ENCODE results near the gene LMO7.

The LMO7 gene

DNA sequence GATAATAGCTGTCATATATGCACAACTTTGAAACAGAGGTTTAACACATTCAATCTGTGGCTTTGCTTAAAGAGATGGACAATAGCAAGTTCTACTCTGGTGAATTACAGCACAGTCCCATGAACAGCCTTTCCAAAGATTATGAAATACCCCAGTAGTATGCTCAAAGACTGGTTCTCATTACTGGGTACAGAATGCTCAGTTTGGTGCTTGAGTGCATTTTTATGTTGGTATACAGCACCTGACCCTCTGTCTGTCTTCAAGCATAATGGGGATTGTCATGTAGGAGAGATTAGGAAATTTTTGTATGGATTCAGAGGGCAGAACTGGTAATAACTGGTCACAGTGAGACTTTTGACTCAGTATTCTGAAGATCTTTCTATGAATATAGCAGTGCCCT is 7.6 kb downstream of the LMO7 start:
- TF ChIP-seq, protein P1, sequence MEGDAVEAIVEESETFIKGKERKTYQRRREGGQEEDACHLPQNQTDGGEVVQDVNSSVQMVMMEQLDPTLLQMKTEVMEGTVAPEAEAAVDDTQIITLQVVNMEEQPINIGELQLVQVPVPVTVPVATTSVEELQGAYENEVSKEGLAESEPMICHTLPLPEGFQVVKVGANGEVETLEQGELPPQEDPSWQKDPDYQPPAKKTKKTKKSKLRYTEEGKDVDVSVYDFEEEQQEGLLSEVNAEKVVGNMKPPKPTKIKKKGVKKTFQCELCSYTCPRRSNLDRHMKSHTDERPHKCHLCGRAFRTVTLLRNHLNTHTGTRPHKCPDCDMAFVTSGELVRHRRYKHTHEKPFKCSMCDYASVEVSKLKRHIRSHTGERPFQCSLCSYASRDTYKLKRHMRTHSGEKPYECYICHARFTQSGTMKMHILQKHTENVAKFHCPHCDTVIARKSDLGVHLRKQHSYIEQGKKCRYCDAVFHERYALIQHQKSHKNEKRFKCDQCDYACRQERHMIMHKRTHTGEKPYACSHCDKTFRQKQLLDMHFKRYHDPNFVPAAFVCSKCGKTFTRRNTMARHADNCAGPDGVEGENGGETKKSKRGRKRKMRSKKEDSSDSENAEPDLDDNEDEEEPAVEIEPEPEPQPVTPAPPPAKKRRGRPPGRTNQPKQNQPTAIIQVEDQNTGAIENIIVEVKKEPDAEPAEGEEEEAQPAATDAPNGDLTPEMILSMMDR (conservative IDR thresholded peaks at IDR 0.05; ENCODE audit: low read depth, low read length): no peak
- no peak overlapping the region for H3K4me3 ChIP-seq (ENCODE audit: low read depth, low read length)
- no peak for DNase-seq (ENCODE audit: low read depth)

DNA sequence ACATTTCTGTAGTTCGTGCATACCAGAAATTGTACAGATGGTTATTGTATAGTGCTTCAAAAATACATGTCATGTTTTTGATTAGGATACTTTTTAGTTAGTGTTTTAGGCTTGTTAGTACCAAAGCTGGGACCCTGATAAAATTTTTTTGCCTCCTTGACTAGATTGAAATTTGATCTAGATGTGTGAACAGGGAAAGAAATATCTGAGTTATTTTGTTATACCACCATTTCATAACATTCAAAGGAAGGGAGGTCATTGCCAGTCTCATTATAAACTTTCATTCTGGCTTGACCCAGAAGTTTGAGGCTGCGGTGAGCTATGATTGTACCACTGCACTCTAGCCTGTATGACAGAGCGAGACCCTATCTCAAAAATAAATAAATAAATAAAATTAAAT is 9.0 kb downstream of the LMO7 start:
- peak; percentile 51 for DNase-seq (ENCODE audit: low read depth)
- H3K4me3 ChIP-seq (ENCODE audit: low read depth, low read length): no peak overlapping the region
- TF ChIP-seq, protein P1 (conservative IDR thresholded peaks at IDR 0.05; ENCODE audit: low read depth, low read length): no peak

DNA sequence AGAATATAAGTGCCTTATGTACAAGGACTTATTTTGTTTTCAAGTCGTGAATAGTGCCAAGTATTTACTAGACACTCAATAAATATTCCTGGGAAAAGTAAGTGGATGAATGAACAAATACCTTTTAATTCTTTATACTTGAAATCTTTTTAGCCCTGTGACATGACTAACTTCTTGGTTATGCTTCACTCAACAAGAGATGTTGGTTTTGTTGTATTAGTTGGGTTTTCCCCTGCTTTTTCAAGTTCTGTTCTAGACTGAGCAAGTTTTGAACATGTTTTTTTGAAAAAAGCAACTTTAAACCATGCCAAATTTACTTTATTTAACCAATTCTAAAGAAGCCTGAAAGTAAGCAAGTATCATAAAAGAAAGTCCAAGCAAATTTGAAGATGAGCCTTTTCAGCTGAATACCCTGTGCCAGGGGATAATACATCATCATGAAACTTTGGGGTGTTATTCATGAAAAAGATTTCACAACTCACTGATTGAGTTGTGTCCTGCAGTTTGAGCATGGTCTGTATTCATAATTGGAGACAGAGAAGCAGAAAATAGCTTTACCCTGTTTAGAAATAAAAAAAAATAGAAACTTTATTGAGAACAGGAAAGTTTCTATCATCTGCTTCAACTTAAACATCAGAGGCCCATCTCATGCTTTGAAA is 11.1 kb downstream of the LMO7 start:
- no peak for DNase-seq (ENCODE audit: low read depth)
- no peak overlapping the region for H3K4me3 ChIP-seq (ENCODE audit: low read depth, low read length)
- TF ChIP-seq, protein P1 (conservative IDR thresholded peaks at IDR 0.05; ENCODE audit: low read depth, low read length): no peak

DNA sequence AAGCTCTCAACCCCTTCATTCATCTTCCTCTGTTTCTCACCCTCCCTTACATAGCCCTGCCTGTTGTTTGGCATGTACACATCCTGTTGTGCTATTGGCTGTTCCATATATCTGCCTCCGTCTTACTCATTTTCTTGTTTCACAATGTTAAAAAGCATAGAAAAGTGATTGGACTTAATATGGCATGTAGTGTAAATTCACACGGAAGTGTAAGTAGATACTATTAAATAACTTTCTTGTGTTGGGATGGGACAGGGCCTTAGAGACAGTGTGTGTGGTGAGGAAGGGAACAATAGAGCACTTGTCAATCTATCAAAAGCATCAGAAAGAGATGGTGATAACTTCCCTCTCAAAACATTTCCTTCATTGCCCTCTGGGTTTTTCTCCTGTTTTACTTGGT is 12.3 kb downstream of the LMO7 start:
- TF ChIP-seq, protein P1 (conservative IDR thresholded peaks at IDR 0.05; ENCODE audit: low read depth, low read length): no peak
- no peak overlapping the region for H3K4me3 ChIP-seq (ENCODE audit: low read depth, low read length)
- no peak for DNase-seq (ENCODE audit: low read depth)

DNA sequence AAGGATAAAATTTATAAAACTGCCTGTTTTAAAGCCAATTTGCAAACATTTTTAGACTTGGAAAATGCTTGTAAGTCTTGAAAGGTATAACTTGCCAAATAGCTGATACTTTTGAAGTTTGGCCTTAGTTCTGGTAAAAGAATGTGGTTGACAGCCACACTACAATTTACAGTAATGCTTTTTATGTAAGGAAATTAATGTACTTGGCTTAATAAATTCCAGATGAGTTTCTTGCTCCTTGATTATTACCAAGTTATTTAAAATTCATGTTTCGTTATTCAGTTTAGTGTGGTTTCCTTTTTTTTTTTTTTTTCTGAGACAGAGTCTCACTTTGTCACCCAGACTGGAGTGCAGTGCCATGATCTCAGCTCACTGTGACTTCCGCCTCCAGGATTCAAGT is 14.9 kb downstream of the LMO7 start:
- H3K4me3 ChIP-seq (ENCODE audit: low read depth, low read length): no peak overlapping the region
- no peak for DNase-seq (ENCODE audit: low read depth)
- TF ChIP-seq, protein P1 (conservative IDR thresholded peaks at IDR 0.05; ENCODE audit: low read depth, low read length): no peak

DNA sequence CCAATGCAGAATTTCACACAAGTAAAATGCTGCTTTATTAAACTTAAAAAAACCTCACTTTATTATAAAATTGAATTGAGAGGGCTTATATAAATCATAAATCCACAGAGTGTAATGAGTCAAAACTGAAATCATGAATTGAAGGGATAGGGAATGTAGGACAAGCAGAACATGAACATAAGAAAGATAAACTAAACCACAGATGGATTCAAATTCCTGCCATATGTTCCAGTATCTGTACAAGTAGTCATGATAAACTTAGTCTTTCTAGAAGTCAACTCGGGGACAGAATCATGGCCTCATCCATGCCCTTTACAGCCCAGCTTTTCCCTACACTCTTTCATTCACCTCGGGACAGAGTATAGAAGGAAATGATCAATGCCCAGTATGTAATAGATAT is 16.6 kb downstream of the LMO7 start:
- no peak for DNase-seq (ENCODE audit: low read depth)
- TF ChIP-seq, protein P1 (conservative IDR thresholded peaks at IDR 0.05; ENCODE audit: low read depth, low read length): no peak
- no peak overlapping the region for H3K4me3 ChIP-seq (ENCODE audit: low read depth, low read length)

DNA sequence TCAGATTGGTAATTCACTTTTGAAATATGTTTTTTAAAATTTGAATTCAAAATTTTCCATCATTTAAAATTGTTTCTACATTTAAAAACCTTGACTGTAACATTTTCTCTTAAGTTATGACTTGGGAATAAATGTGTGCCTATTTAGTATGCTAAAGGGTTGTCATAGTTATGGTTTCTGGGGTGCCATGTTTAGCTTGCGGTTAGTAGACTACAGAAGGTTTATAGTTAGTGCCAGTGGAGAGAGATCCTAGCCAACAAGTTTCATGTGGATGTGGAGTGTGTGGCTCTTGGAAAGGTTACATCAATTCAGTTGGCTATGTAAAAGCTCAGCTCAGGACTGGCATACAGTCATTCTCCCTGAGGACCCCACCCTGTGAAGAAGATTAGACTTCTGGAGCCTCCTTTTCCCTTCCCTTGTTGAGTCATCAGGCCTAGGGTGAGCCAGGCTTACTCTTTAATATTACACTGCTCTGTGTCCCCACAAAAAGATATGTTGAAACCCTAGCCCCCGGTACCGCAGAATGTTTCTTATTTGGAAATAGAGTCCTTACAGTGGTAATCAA is 20.4 kb downstream of the LMO7 start:
- no peak overlapping the region for H3K4me3 ChIP-seq (ENCODE audit: low read depth, low read length)
- TF ChIP-seq, protein P1 (conservative IDR thresholded peaks at IDR 0.05; ENCODE audit: low read depth, low read length): no peak
- DNase-seq (ENCODE audit: low read depth): no peak
